Measurements from ENCODE around the gene KRTAP5-4.

GRCh38 chr11:1642288-1643145 is 20.6 kb upstream of the KRTAP5-4 start:
- TF ChIP-seq EZH2 (IDR thresholded peaks at IDR 0.05) (no peak), POLR2AphosphoS5 (IDR thresholded peaks at IDR 0.05; ENCODE audit: borderline replicate concordance, low read depth, low read length) (no peak)
